K562 (cell line): ENCODE data around the gene TTC28.

Source experiments
- ARID4B ChIP-seq: sonication (generic); formaldehyde crosslinking; IDR thresholded peaks from 2 replicates; pipeline ENCODE4 v1.8.0; 2022; ENCODE audit warnings: mild to moderate bottlenecking, missing genetic modification reagents
- CHCHD3 ChIP-seq: fragments of 250-450 bp; sonication (Bioruptor Pico); IDR thresholded peaks from 2 replicates; pipeline ENCODE4 v2.1.2; 2022; ENCODE audit warnings: mild to moderate bottlenecking
- CREB1 ChIP-seq, 2 experiments: sonication (generic) in 1 of 2; formaldehyde crosslinking in 1 of 2; IDR thresholded peaks; 2 replicates each; pipeline versions ENCODE4 v1.6.1 to v1.8.0; 2012 to 2022; ENCODE audit warnings: inconsistent platforms in 1 of 2, mild to moderate bottlenecking in 1 of 2, missing genetic modification reagents in 1 of 2, moderate library complexity in 1 of 2
- CTCF ChIP-seq, 3 experiments: IDR thresholded peaks in 2 of 3; conservative IDR thresholded peaks in 1 of 3; 2 replicates each; pipeline ENCODE4 v1.5.1; 2011 to 2012; ENCODE audit warnings: low read length in 3 of 3, mild to moderate bottlenecking in 3 of 3, control low read depth in 2 of 3, improper control_type of control experiment in 1 of 3, inconsistent platforms in 1 of 3, low read depth in 1 of 3, mixed read lengths in 1 of 3, moderate library complexity in 1 of 3; ENCODE audit not compliant: insufficient read depth in 2 of 3
- EZH2 ChIP-seq: IDR thresholded peaks from 2 replicates; pipeline ENCODE4 v1.6.1; 2012; ENCODE audit warnings: low read depth, mild to moderate bottlenecking, inconsistent platforms, low read length, borderline replicate concordance
- KDM1A ChIP-seq, 2 experiments: fragments of 450-650 bp; IDR thresholded peaks; 2 replicates each; pipeline ENCODE4 v1.6.1; 2016; ENCODE audit warnings: mild to moderate bottlenecking in 2 of 2
- RFX1 ChIP-seq: fragments of 450-650 bp; IDR thresholded peaks from 2 replicates; pipeline ENCODE4 v1.6.1; 2016; ENCODE audit warnings: mild to moderate bottlenecking, moderate library complexity
- TEAD4 ChIP-seq, 2 experiments: sonication (generic) in 1 of 2; formaldehyde crosslinking in 1 of 2; IDR thresholded peaks; 2 replicates each; pipeline versions ENCODE4 v1.6.1 to v1.8.0; 2012 to 2022; ENCODE audit warnings: borderline replicate concordance in 1 of 2, inconsistent platforms in 1 of 2, low read length in 1 of 2, mild to moderate bottlenecking in 1 of 2, missing genetic modification reagents in 1 of 2
- ZBTB33 ChIP-seq: sonication (generic); formaldehyde crosslinking; IDR thresholded peaks from 2 replicates; pipeline ENCODE4 v1.8.1; 2023; ENCODE audit warnings: mild to moderate bottlenecking, missing genetic modification reagents
- TF ChIP-seq, protein P1 (sequence below): fragments of 450-650 bp; IDR thresholded peaks from 2 replicates; pipeline ENCODE4 v1.6.1; 2016; ENCODE audit warnings: borderline replicate concordance

DNA sequence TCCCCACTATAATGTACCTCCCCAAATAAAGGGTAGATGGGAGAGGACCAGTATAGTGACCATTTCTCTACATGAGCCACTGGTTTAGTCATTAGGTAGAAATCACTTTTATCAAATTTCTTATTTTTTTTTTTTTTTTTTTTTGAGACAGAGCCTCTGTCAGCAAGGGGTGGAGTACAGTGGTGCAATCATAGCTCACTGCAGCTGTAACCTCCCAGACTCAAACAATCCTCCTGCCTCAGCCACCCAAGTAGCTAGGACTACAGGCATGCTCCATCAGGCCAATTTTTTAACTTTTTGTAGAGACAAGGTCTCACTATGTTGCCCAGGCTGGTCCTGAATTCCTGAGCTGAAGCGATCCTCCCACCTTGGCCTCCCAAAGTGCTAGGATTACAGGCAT, 322.4 kb downstream of the TTC28 start:
- no peak for TF ChIP-seq ARID4B
- no peak for TF ChIP-seq TEAD4 (IDR thresholded peaks at IDR 0.05; ENCODE audit: low read length)
- no peak for TF ChIP-seq TEAD4 (CRISPR knock-in tag; IDR thresholded peaks at IDR 0.05; ENCODE audit: borderline replicate concordance)
- no peak for TF ChIP-seq EZH2
- no peak for TF ChIP-seq ZBTB33
- no peak for TF ChIP-seq RFX1
- no peak for TF ChIP-seq CHCHD3
- TF ChIP-seq CREB1 (IDR thresholded peaks at IDR 0.05), result no peak
- no peak for TF ChIP-seq CREB1 (CRISPR knock-in tag; IDR thresholded peaks at IDR 0.05)
- TF ChIP-seq, protein P1, sequence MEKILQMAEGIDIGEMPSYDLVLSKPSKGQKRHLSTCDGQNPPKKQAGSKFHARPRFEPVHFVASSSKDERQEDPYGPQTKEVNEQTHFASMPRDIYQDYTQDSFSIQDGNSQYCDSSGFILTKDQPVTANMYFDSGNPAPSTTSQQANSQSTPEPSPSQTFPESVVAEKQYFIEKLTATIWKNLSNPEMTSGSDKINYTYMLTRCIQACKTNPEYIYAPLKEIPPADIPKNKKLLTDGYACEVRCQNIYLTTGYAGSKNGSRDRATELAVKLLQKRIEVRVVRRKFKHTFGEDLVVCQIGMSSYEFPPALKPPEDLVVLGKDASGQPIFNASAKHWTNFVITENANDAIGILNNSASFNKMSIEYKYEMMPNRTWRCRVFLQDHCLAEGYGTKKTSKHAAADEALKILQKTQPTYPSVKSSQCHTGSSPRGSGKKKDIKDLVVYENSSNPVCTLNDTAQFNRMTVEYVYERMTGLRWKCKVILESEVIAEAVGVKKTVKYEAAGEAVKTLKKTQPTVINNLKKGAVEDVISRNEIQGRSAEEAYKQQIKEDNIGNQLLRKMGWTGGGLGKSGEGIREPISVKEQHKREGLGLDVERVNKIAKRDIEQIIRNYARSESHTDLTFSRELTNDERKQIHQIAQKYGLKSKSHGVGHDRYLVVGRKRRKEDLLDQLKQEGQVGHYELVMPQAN, result no peak
- TF ChIP-seq CTCF (IDR thresholded peaks at IDR 0.05 in 2 of 3, conservative IDR thresholded peaks at IDR 0.05 in 1 of 3; ENCODE audit: insufficient read depth in 2 of 3, low read depth in 1 of 3, low read length in 3 of 3), result no peak
- TF ChIP-seq KDM1A (IDR thresholded peaks at IDR 0.05), result no peak
